GF-D8 (cell line): ENCODE results near the gene ATG5.
"Not testable (repeated sequence)": the region's sequence is repeated elsewhere in the genome, so short reads cannot be mapped to it uniquely, and the experiment has no call there.

Experiments used
- DNase-seq: peaks from one replicate; lab custom pipeline; 2025; lab: John Stamatoyannopoulos, UW

Gene ATG5

GRCh38 chr6:106154326-106154725, 171.2 kb downstream of the ATG5 start:
- DNase-seq = no peak

GRCh38 chr6:106152952-106153351, 172.6 kb downstream of the ATG5 start:
- no peak for DNase-seq

GRCh38 chr6:106152476-106152875, 173.1 kb downstream of the ATG5 start:
- not testable (repeated sequence) for DNase-seq

- DNase-seq = no peak
These were observed 176.0 kb downstream of the ATG5 start for GRCh38 chr6:106149472-106150069.

DNA sequence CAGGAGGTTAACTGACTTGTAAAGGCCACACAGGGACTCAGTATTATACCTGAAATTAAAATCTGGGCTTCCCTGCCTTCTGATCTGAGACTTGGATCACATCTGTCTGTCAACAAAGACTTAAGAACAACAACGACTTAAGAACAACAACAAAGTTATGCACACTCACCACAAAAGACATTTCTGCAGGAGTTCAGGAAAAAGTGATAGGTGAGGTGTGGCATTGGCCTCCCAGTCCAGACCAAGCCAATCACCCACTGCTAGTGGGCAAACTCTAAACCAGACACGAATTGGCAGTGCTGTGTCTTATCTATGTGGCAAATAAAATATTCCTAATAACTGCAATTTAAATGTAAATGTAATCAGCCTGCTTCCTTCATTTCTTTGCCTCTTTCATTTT, 178.1 kb downstream of the ATG5 start:
- no peak for DNase-seq

DNA sequence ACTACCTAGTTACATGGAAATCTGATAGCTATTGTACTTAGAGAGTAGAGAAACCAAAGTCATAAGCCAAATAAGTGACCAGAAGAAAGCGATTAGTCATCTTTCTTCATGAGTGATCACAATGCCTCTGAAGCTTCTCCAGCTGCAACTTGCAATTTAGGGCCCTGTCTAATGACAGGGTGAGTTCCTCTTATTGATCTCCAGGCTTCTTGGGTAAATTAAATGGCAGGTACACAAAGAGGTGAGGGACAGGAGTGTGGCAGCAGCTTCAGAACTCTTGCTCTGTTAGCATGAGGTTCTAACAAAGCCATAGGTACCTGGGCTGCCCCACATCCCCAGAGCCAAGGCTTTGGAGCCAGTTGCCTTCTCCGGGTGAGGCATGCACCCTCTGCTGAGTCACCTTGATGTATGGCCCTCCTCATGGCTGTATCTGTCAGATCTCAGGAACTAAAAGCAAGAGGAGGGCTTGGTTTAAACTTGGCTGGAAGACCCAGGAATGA, 178.7 kb downstream of the ATG5 start:
- DNase-seq = no peak

DNA sequence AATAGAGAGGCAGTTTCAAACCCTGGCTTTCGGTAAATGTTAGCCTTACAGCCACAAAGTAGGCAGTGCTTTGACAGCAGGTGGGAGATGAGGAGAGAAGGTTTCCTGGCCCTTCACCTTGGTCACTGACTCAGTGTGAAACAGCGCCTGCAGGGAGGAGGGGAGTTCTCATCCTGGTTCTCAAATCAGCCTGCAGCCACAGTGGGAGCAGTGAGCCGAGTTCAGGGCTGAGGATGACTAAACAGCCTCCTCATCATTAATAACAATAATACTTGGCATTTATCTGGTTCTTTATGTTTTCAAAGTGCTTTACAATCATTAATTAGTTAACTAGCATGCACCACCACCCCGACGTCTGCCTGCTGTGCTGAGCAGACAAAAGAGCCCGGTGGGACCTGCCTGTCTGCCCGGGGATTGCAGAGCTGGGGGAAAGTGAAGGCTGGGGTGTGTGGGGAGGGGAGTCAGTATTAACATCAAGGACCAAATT, 179.8 kb downstream of the ATG5 start:
- DNase-seq = no peak

GRCh38 chr6:106145144-106145543, 180.4 kb downstream of the ATG5 start:
- DNase-seq = no peak

- DNase-seq = no peak
These were observed 181.9 kb downstream of the ATG5 start for GRCh38 chr6:106143665-106144064.

DNA sequence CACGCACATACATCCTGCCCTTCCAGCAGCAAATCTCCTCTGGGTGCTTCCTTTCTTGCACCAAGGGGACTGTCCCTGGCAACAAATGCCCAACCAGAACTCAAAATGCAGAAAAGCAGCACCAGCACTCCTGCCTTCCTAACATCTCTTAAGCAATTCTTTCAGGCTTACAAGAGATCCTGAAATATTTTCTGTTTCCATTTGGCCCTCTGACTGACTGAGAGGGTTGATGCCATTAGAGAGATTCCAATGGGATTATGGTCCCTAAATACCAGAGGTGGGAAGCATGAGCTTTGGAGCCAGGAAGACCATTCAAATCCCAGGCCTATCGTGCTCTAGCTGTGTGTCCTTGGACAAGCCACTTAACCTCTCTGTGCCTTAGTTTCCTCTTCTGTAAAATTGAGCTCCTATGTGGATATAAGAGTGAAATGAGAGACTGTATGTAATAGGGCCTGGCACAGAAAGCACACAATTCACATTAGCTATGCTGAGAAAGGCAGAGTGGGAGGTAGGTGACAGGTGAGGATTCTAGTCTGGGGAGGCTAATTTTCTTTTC, 182.6 kb downstream of the ATG5 start:
- DNase-seq = no peak

- DNase-seq = no peak
These were observed 183.9 kb downstream of the ATG5 start for GRCh38 chr6:106141441-106142237.

GRCh38 chr6:106138151-106138550, 187.4 kb downstream of the ATG5 start:
- no peak for DNase-seq

DNA sequence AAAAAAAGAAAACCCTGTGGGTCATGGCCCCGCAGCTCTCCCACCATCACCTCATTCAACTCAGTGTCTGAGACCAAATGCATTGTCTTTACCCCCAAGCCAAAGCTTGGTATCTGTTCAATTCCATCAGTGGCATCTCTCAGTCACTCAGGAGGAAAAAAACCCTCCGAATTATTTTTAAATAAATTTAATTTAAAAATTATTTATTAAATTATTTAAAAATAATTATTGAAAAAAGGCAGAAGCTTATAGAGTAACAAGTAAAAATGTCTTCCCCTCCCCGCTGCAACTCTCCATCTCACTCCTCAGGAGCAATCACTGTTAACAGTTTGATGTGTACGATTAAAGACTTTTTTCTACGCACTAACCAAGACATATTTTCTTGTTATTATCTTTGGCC, 188.7 kb downstream of the ATG5 start:
- DNase-seq = no peak

- DNase-seq = no peak
These were observed 189.5 kb downstream of the ATG5 start for GRCh38 chr6:106135911-106136571.

GRCh38 chr6:106134906-106135634, 190.5 kb downstream of the ATG5 start:
- DNase-seq = no peak
